GM12878 (cell line): Measurements from ENCODE around the gene MLEC. TPM values are rescaled to one million over a fixed set of nuclear protein-coding genes. Genes with fewer than 3 reads are reported as not detected.

Source experiments
- ATAC-seq: fragments of 200-7000 bp; cut with Tn5 transposase; 3 replicates; pipeline ENCODE4 v1.9.1; 2020; ENCODE audit warnings: mild to moderate bottlenecking, moderate library complexity
- BruUV-seq: library from RNA; stranded (reverse); fragments of 400-500 nt; replicated peaks from 2 replicates; lab custom pipeline; 2021; lab: Mats Ljungman, UMichigan
- CTCF ChIA-PET: fragments of 300-600 bp; sonication (Branson Sonifier 250); formaldehyde crosslinking; extraction: SDS; loops from one replicate; lab custom pipeline; 2021; ENCODE audit warnings: inconsistent platforms; lab: Yijun Ruan, JAX
- POLR2A ChIA-PET: fragments of 350-600 bp; formaldehyde crosslinking; extraction: SDS; loops from one replicate; lab custom pipeline; 2021; ENCODE audit warnings: inconsistent platforms; lab: Charles Lee
- RAD21 ChIA-PET: fragments of 300-600 bp; sonication (Branson Sonifier 250); formaldehyde crosslinking; loops from one replicate; lab custom pipeline; 2023; ENCODE audit warnings: antibody characterized with exemption; ENCODE audit not compliant: unreplicated experiment; lab: Charles Lee
- SMC1A ChIA-PET: fragments of 300-600 bp; sonication (Branson Sonifier 250); formaldehyde crosslinking; loops from one replicate; lab custom pipeline; 2023; ENCODE audit not compliant: unreplicated experiment, uncharacterized antibody; lab: Charles Lee
- DNase-seq: peaks from one replicate; pipeline ENCODE4 v3.0.0-alpha.2; 2011; ENCODE audit warnings: low read depth, low spot score
- FAIRE-seq: peaks from 3 replicates; lab custom pipeline; 2011; peaks lifted over from hg19 to GRCh38; lab: Jason Lieb, UNC
- H2AFZ ChIP-seq: 2 replicates; pipeline ENCODE4 v1.6.0; 2011; ENCODE audit warnings: low read depth, low read length, control low read depth; ENCODE audit not compliant: control insufficient read depth
- H3K27ac ChIP-seq: 2 replicates; pipeline ENCODE4 v1.5.1; 2011; ENCODE audit warnings: control low read depth; ENCODE audit not compliant: control insufficient read depth, insufficient read depth
- H3K27me3 ChIP-seq, 2 experiments: replicated peaks in 1 of 2; 2 replicates each; pipeline versions ENCODE4 v1.6.0 to v1.6.1; 2011; ENCODE audit warnings: low read length in 1 of 2; ENCODE audit not compliant: control insufficient read depth in 2 of 2, insufficient read depth in 2 of 2
- H3K36me3 ChIP-seq, 2 experiments: 2 replicates each; pipeline ENCODE4 v1.5.1; 2011; ENCODE audit warnings: low read length in 1 of 2; ENCODE audit not compliant: control insufficient read depth in 2 of 2, insufficient read depth in 2 of 2
- H3K4me1 ChIP-seq: 2 replicates; pipeline ENCODE4 v1.6.1; 2011; ENCODE audit warnings: mild to moderate bottlenecking, low read length, moderate library complexity, mixed read lengths; ENCODE audit not compliant: control insufficient read depth, insufficient read depth
- H3K4me2 ChIP-seq: 2 replicates; pipeline ENCODE4 v1.6.0; 2011; ENCODE audit warnings: control low read depth; ENCODE audit not compliant: control insufficient read depth, insufficient read depth
- H3K4me3 ChIP-seq: fragments of 200-600 bp; sonication (generic); 2 replicates; pipeline ENCODE4 v1.5.1; 2016
- H3K79me2 ChIP-seq: 2 replicates; pipeline ENCODE4 v1.6.0; 2011; ENCODE audit warnings: low read length; ENCODE audit not compliant: control insufficient read depth, insufficient read depth
- H3K9ac ChIP-seq: 2 replicates; pipeline ENCODE4 v1.8.0; 2011; ENCODE audit warnings: low read length, control low read depth, mixed read lengths; ENCODE audit not compliant: control insufficient read depth, insufficient read depth
- H3K9me3 ChIP-seq: replicated peaks from 3 replicates; pipeline ENCODE4 v1.5.1; 2011; ENCODE audit warnings: mild to moderate bottlenecking, low read length; ENCODE audit not compliant: control insufficient read depth, insufficient read depth
- H4K20me1 ChIP-seq: 2 replicates; pipeline ENCODE4 v1.6.0; 2011; ENCODE audit not compliant: control insufficient read depth, insufficient read depth
- ATF3 ChIP-seq: IDR thresholded peaks from 2 replicates; pipeline ENCODE4 v1.6.1; 2011; ENCODE audit warnings: low read depth, mild to moderate bottlenecking, low read length, moderate library complexity, borderline replicate concordance; ENCODE audit errors: extremely low read depth
- ATF7 ChIP-seq: fragments of 450-650 bp; IDR thresholded peaks from 2 replicates; pipeline ENCODE4 v1.6.1; 2016; ENCODE audit warnings: low read depth, mild to moderate bottlenecking
- BACH1 ChIP-seq: fragments of 450-650 bp; IDR thresholded peaks from 2 replicates; pipeline ENCODE4 v1.6.1; 2017; ENCODE audit warnings: mild to moderate bottlenecking, borderline replicate concordance
- CTCF ChIP-seq, 3 experiments: IDR thresholded peaks in 2 of 3; conservative IDR thresholded peaks in 1 of 3; 2 replicates each; pipeline ENCODE4 v1.5.1; 2011; ENCODE audit warnings: low read depth in 3 of 3, low read length in 3 of 3, mild to moderate bottlenecking in 3 of 3, control low read depth in 2 of 3, moderate library complexity in 2 of 3, inconsistent platforms in 1 of 3, mixed read lengths in 1 of 3; ENCODE audit not compliant: control insufficient read depth in 2 of 3, insufficient read depth in 1 of 3; ENCODE audit errors: extremely low read depth in 1 of 3
- MEF2B ChIP-seq: fragments of 450-650 bp; IDR thresholded peaks from 2 replicates; pipeline ENCODE4 v1.6.1; 2018; ENCODE audit warnings: mild to moderate bottlenecking, moderate library complexity; ENCODE audit not compliant: partially characterized antibody, poor library complexity, severe bottlenecking
- NFYB ChIP-seq: IDR thresholded peaks from 2 replicates; pipeline ENCODE4 v1.6.1; 2011; ENCODE audit warnings: low read depth, mild to moderate bottlenecking, low read length, improper control_type of control experiment, moderate library complexity; ENCODE audit not compliant: insufficient read depth
- PAX5 ChIP-seq: IDR thresholded peaks from 2 replicates; pipeline ENCODE4 v1.6.1; 2011; ENCODE audit warnings: low read depth, low read length, borderline replicate concordance
- PKNOX1 ChIP-seq: fragments of 450-650 bp; IDR thresholded peaks from 2 replicates; pipeline ENCODE4 v1.6.1; 2016; ENCODE audit warnings: mild to moderate bottlenecking
- SIN3A ChIP-seq: IDR thresholded peaks from 2 replicates; pipeline ENCODE4 v1.6.1; 2012; ENCODE audit warnings: low read depth, low read length, improper control_type of control experiment
- SUZ12 ChIP-seq: fragments of 200-600 bp; sonication (generic); IDR thresholded peaks from one replicate; pipeline ENCODE4 v1.6.1; 2018; ENCODE audit warnings: antibody characterized with exemption, mild to moderate bottlenecking; ENCODE audit not compliant: unreplicated experiment
- WRNIP1 ChIP-seq: IDR thresholded peaks from 2 replicates; pipeline ENCODE4 v1.6.1; 2011; ENCODE audit warnings: low read depth, low read length, improper control_type of control experiment, borderline replicate concordance
- ZNF622 ChIP-seq: fragments of 450-650 bp; IDR thresholded peaks from 2 replicates; pipeline ENCODE4 v1.6.1; 2017; ENCODE audit warnings: mild to moderate bottlenecking, inconsistent platforms
- WGBS: methylation state at CpG from one replicate; pipeline ENCODE4 v1.1.6; 2016; ENCODE audit warnings: low lambda C conversion rate; ENCODE audit not compliant: insufficient replicate concordance, insufficient coverage; ENCODE audit errors: missing lambda C conversion rate; 5-methylcytosine and 5-hydroxymethylcytosine counted together
- in situ Hi-C: fragments of 300-500 bp; cut with MboI; formaldehyde crosslinking; loops from 9 replicates; pipeline ENCODE4 v1.14.3; 2018; ENCODE audit warnings: mixed read lengths
- intact Hi-C: fragments of 100-400 bp; cut with micrococcal nuclease; formaldehyde crosslinking; loops from one replicate; pipeline ENCODE4 v1.14.2; 2022; ENCODE audit not compliant: unreplicated experiment
- polyA plus RNA-seq, 11 experiments: library from polyadenylated mRNA; depleted of rRNA in 4 of 11; unstranded in 6 of 11; stranded (reverse) in 5 of 11; fragments of >200 nt; fragmentation: Nextera tagmentation in 4 of 11; fragmentation: Illumina TruSeq in 1 of 11; extraction: Ambion mirVana in 4 of 11; extraction: Trizol in 1 of 11; gene quantifications; 1 replicate in 1 of 11; 2 replicates in 10 of 11; pipeline versions ENCODE4 v1.2.1 to v1.2.3, GENCODE V29; 2011 to 2016; ENCODE audit warnings: inconsistent platforms in 2 of 11, missing spikeins in 2 of 11, low read depth in 1 of 11
- total RNA-seq, 4 experiments: library from RNA; depleted of rRNA in 3 of 4; stranded (reverse); fragments of >200 nt in 3 of 4; fragmentation: Illumina TruSeq in 1 of 4; extraction: Trizol in 1 of 4; gene quantifications; 2 replicates each; pipeline versions ENCODE4 v1.2.1 to v1.2.3, GENCODE V29; 2013 to 2021

Gene MLEC
- total and polyA plus RNA-seq, 10 of the 15 experiments (the other 5 are each of a cell fraction or from before 2014, with no cell fraction given), result 26.7 to 172 (median 103) TPM

DNA sequence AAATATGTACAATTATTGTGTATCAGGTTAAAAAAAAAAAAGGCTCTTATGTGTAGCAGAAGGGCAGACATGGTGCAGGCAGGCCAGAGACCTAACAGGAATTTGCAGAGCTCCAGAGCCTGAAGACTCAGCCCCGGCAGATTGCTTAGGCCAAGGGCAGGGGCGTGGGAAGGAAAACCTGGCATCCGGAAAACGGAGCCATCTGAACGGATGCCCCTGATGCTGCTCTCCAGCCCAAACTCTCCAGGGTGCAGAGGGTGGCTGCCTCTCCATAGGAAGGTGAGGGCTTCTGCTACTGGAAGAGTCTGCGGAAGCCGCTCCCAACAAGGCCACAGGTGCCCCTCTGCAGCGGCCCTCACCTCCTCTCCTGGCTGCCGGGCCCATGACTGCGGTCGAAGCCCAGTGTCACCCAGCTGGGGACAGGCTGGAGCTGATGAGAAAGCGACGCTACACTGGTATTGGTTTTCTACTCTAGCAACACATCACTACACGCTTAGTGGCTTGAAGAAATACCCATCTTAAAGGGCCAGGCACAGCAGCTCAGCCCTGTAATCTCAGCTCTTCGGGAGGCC is 58.1 kb downstream of the MLEC start:
- H3K9ac ChIP-seq, result no peak overlapping the region
- no peak overlapping the region for H3K27ac ChIP-seq
- H3K4me2 ChIP-seq, result no peak overlapping the region
- FAIRE-seq, result no peak
- 69% methylated on average over 15 of the region's 15 CpGs for WGBS
- no peaks in the 10 kb centered on the region for H3K9me3 ChIP-seq
- H3K4me3 ChIP-seq, result no peak overlapping the region
- TF ChIP-seq ATF3, result no peak
- H4K20me1 ChIP-seq, result no peaks in the 10 kb centered on the region
- no peaks in the 10 kb centered on the region for H3K4me1 ChIP-seq
- POLR2A ChIA-PET, result interaction anchor here (0.5 to 1.1 kb wide), 4 partner anchors 54 to 543 kb away, joined by 3 read pairs; partner anchors contain the start of gene POP5
- no peaks in the 10 kb centered on the region for H3K79me2 ChIP-seq
- no peaks in the 10 kb centered on the region for H3K36me3 ChIP-seq
- H2AFZ ChIP-seq, result no peak overlapping the region
- CTCF ChIA-PET, result interaction anchor here (0.6 to 1.0 kb wide), 4 partner anchors 104 to 635 kb away, joined by 3 to 4 read pairs (median 3); no protein-coding TSS in a partner anchor
- no peak for DNase-seq
- no peaks in the 10 kb centered on the region for H3K27me3 ChIP-seq
- BruUV-seq, result no TSS peak
- SMC1A ChIA-PET, result interaction anchor here (0.7 to 1.5 kb wide), 2 partner anchors 227 to 380 kb away, joined by 3 read pairs; no protein-coding TSS in a partner anchor
- RAD21 ChIA-PET, result interaction anchor here (0.9 to 1.0 kb wide), 2 partner anchors 23 to 227 kb away, joined by 3 to 5 read pairs; no protein-coding TSS in a partner anchor
- in situ Hi-C loops (no loop called here), intact Hi-C loops (no loop called here)
- no peak for ATAC-seq

DNA sequence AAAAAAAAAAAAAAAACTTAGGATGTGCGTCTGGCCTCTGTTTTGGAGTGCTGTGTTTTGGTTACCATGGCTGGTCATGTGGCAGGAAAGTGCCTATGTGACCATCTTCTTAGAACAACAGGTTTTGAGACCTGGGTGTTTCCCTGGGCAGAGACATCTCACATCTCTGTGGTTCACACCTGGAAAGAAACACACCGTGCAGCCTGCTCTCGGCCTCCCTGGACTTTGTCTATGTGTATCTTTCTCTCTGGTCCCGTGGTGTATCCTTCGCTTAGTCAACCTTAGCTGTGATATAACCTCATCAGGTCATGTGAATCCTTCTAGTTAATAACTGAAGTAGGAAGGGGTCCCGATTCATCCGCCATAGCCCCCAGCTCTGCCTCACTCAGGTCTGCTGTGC is 61.3 kb downstream of the MLEC start:
- FAIRE-seq (no peak), ATAC-seq (peak; percentile 43)
- CTCF ChIA-PET, result interaction anchor here (0.7 to 1.1 kb wide), 2 partner anchors 65 to 166 kb away, joined by 3 read pairs; no protein-coding TSS in a partner anchor
- no peak for TF ChIP-seq MEF2B
- TF ChIP-seq WRNIP1, result no peak
- TF ChIP-seq CTCF (IDR thresholded peaks at IDR 0.05 in 2 of 3, conservative IDR thresholded peaks at IDR 0.05 in 1 of 3; ENCODE audit: control insufficient read depth in 2 of 3, extremely low read depth in 1 of 3, insufficient read depth in 1 of 3, low read depth in 3 of 3, low read length in 3 of 3), result no peak
- TF ChIP-seq PAX5, result no peak
- TF ChIP-seq PKNOX1, result no peak
- TF ChIP-seq NFYB, result no peak
- TF ChIP-seq SIN3A, result no peak
- TF ChIP-seq BACH1, result no peak
- TF ChIP-seq SUZ12, result no peak
- TF ChIP-seq ATF7, result no peak
- TF ChIP-seq ZNF622, result no peak

More for the DNA sequence above, 61.3 kb downstream of the MLEC start:
- no peak overlapping the region for H3K9ac ChIP-seq
- 80% methylated on average over 7 of the region's 7 CpGs for WGBS
- in situ Hi-C loops, result no loop called here
- H3K79me2 ChIP-seq, result no peaks in the 10 kb centered on the region
- no peaks in the 10 kb centered on the region for H4K20me1 ChIP-seq
- ChIA-PET SMC1A (interaction anchor here (1.7 kb wide), 1 partner anchor 223 kb away, joined by 6 read pairs; no protein-coding TSS in a partner anchor), POLR2A (interaction anchor here (0.6 kb wide), 1 partner anchor 171 kb away, joined by 4 read pairs; no protein-coding TSS in a partner anchor), RAD21 (interaction anchor here (0.6 to 1.5 kb wide), 3 partner anchors 8 to 223 kb away, joined by 3 to 4 read pairs (median 3); no protein-coding TSS in a partner anchor)
- no peaks in the 10 kb centered on the region for H3K4me1 ChIP-seq
- no peak overlapping the region for H3K4me3 ChIP-seq
- DNase-seq, result no peak
- no peak overlapping the region for H3K27ac ChIP-seq
- no peak overlapping the region for H2AFZ ChIP-seq
- intact Hi-C loops, result no loop called here
- H3K9me3 ChIP-seq, result no peaks in the 10 kb centered on the region; the same call in 2 of the 3 replicates
- no peaks in the 10 kb centered on the region for H3K27me3 ChIP-seq
- no peak overlapping the region for H3K4me2 ChIP-seq
- no peaks in the 10 kb centered on the region for H3K36me3 ChIP-seq
- BruUV-seq, result no TSS peak
